GM18502 (cell line): Measurements from ENCODE around the gene HRH2.

ENCODE experiments used
- ATAC-seq: cut with Tn5 transposase; IDR thresholded peaks from one replicate; pipeline ENCODE4 v1.9.1; 2021; ENCODE audit warnings: mild to moderate bottlenecking; ENCODE audit not compliant: unreplicated experiment, poor library complexity

Gene HRH2

GRCh38 chr5:175731756-175732465 lies 74.0 kb downstream of the HRH2 start:
- ATAC-seq = no peak

DNA sequence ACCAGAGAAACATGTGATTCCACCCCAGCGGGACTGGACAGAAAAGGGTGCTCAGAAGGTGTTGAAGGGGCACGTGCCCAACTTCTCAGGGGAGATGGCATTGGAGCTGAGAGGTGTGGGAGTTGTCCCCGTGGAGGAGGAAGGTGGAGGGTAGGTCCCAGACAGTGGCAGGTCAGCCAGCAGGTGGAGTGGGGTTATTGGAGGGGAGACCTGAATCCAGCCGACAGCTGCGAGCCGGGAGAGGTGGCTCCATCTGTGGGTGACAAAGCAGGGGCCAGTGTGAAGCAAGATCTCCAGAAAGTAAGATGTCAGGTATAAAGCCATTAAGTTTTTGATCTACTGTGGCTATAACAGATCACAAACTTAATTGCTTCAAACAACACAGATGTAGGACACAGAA lies 75.1 kb downstream of the HRH2 start:
- ATAC-seq = no peak

DNA sequence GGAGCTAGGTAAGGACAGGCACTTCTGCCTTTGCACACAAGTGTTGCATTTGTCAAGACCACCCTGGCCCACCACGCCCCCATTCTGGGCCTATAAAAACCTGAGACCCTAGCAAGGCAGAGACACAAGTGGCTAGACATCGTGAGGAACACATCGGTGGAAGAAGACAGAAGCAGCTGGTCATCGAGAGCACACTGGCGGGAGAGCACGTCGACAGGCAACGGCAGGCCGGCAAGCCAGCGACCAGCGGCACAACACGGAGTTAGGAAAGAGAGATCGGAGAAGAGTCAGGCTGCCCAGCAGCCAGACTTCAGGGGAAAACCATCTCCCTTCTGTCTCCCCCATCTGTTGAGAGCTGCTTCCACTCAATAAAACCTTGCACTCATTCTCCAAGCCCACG lies 76.1 kb downstream of the HRH2 start:
- no peak for ATAC-seq

- no peak for ATAC-seq
These were observed 76.6 kb downstream of the HRH2 start for GRCh38 chr5:175734501-175734900.

DNA sequence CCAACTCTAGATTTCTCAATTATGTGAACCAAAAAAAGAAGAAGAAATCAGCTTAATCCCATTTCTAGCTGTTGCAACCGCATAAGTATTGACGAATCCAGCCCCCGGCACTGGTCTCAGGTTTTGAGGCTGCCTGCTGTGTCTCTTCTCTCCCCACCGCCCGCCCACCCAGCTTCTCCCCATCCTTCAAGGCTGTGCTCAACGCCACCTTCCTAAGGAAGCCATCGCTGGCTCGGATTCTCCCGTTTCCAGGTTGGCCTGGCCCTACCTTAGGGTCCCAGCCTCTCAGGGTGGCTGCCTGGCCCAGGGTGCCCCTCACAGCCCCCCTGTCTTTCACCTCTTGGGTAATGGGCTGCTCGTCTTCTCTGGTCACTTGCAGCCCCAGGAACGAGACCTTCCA lies 77.8 kb downstream of the HRH2 start:
- no peak for ATAC-seq

DNA sequence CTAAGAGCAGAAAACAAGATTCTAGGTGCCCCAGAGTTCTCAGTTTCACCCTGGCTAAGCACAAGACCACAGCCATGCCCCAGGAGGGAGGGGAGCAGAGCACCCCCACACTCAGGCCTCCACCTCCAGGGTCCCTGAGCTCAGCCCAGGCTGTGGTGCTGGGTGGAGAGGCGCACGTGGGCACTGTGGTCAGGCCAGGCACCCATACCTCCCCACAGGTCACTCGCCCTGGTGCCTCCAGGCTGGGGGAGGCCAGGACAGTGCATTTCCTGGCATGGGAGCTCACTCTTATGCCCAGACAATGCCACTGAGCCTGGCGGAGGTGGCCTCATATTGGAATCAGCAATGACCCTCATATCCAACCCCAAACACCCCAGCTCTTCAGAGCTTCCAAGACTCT lies 78.8 kb downstream of the HRH2 start:
- no peak for ATAC-seq

GRCh38 chr5:175737481-175737880 lies 79.6 kb downstream of the HRH2 start:
- ATAC-seq = no peak

GRCh38 chr5:175738126-175738525 lies 80.3 kb downstream of the HRH2 start:
- ATAC-seq = no peak

- ATAC-seq = no peak
These were observed 80.8 kb downstream of the HRH2 start for GRCh38 chr5:175738602-175739133.

DNA sequence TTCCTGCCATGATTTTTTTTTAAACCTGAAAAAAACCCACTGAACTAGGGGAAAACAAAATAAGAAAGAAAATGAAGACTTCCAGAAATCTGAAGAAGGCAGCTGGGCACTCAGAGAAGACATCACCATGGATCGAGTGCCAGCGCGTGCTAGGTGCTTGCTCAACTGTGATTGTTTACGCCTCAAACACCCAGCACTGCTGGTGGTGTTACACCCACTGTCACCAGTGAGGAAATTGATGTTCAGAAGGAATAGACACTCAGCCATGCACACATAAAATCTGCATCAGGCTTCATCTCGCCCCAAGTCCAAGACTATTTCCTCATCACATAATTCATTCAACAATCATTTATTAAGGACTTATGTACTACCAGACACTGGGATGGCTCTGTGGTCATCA lies 82.1 kb downstream of the HRH2 start:
- no peak for ATAC-seq

DNA sequence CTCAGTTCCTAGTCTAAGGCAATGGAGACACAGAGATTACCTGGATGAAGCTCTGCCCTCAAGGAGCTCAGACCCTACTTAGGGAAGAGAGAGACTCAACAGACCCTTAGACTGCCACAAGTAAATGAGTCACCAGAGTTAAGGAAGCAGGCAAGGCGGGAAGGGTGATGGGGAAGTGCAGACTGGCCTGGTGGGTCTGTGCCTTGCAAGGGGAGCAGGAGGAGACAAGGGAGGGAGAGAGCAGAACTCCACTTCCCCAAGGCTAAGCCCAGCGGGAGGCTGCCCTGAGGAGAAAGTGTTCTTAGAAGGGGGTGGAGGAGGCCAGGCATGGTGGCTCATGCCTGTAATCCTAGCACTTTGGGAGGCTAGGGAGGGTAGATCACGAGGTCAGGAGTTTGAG lies 83.7 kb downstream of the HRH2 start:
- no peak for ATAC-seq

DNA sequence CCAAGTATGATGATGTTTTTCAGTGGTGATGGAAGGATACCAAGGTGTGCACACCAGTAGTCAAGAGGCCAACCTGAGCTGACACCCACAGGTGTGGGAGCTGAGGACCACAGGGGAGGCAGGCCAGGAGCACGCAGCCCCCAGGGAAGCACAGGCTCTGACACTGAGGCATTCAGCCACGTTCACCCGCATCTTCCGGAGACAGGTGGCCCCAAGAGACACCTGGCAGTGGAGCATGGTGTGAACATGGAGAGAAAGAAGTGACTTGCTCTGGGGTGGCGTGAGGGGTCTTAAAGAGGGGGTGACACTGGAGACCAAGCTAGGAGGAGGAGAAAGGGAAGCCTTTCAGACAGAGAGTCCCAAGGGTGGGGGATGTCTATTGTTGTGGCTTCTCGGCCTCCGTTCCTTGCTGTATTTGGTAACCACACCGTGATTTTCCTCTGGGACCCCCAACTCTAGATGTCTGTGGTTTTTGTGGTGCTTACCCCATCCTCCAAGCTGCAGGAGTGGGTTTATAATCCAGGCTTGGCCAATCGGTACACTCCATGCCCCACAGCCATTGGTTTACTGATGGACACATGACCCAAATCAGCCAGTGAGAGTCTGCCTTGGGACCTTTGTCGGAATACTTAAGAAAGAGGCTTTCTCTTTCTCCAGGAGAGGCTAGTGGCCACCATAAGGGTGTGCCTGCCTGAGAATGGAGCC lies 84.6 kb downstream of the HRH2 start:
- no peak for ATAC-seq

DNA sequence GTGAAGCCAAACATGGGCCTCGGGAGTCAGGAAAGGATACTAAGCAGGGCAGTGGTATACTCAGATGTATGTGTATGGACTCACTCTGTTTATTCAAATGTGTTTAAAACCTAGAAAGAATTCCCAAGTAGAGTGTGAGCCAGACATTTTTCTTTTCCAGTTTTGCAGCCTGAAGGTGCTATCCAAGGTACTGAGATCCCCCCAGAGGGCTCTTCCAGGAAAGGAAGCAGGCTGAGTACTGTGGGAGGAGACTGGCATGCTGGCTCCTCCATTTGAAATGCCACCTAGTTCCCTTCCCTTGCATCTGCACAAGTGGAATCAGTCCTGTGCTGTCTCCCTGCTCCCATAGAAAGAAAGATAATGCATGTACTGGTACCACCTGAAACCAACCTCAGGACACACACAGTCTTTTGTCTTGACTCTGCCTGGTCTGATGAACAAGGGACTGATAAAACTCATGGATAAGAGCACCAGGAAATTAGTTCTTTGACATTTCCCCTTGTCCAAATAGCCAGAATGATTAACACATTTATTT lies 85.9 kb downstream of the HRH2 start:
- ATAC-seq = no peak

- ATAC-seq = no peak
These were observed 87.3 kb downstream of the HRH2 start for GRCh38 chr5:175745210-175745609.

DNA sequence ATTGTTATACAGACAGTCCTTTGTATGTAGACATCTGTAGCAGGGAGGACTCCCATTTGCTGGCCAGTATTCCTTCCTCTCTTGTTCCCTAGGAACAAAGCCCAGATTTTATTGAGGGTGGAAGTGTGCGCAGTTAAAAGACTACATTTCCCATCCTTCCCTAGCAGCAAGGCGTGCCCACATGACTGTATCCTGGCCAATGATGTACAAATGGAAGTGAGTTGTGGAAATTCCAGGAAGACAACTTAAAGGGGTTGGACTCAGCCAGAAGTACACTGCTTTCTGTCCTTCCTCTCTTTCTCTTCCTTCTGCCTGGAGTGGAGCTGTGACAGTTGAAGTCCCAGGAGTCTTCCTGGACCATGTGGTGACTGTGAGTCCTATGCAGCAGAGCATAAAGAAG lies 89.0 kb downstream of the HRH2 start:
- ATAC-seq = no peak

GRCh38 chr5:175747539-175748060 lies 89.7 kb downstream of the HRH2 start:
- ATAC-seq = no peak

DNA sequence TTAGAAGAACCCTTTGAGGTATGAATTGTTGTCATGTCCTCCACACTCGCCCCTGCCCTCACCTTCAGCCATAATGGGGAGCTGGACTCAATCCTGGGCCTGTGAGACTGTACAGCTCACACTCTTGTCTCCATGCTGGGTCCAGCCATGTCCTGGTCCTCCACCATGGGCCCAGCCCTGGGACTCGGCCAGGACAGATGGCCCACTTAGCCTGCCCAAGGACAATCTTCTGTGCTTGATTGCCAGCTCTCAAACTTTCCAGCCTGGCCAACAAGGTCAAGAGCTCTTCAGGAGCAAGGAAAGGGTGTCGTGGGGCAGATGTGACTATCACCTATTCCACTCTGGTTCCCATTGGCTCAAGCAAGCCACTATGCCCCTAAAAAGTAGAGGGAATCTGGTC lies 90.8 kb downstream of the HRH2 start:
- no peak for ATAC-seq

GRCh38 chr5:175749591-175749990 lies 91.7 kb downstream of the HRH2 start:
- ATAC-seq = no peak

DNA sequence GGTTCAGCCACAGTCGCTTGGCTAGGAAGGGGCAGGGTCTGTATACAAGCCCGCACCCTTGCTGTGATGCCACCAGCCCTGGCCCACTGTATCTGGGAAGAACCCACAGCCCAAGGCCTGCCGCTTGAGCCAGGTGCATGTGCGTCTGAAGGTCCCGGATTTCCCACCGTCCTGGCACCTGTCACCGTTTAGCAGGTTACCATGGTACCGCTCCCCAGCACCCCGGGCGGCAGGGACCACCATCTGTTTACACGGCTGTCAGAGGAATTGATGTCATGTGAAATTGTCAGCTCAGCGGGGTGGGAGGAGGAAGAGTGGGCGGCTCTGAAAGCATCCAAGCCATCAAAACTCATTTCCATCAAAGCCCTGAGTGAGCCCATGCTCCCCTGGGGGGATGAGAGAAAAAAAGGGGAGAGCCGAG lies 92.7 kb downstream of the HRH2 start:
- ATAC-seq = no peak

GRCh38 chr5:175751369-175751768 lies 93.5 kb downstream of the HRH2 start:
- ATAC-seq = no peak

DNA sequence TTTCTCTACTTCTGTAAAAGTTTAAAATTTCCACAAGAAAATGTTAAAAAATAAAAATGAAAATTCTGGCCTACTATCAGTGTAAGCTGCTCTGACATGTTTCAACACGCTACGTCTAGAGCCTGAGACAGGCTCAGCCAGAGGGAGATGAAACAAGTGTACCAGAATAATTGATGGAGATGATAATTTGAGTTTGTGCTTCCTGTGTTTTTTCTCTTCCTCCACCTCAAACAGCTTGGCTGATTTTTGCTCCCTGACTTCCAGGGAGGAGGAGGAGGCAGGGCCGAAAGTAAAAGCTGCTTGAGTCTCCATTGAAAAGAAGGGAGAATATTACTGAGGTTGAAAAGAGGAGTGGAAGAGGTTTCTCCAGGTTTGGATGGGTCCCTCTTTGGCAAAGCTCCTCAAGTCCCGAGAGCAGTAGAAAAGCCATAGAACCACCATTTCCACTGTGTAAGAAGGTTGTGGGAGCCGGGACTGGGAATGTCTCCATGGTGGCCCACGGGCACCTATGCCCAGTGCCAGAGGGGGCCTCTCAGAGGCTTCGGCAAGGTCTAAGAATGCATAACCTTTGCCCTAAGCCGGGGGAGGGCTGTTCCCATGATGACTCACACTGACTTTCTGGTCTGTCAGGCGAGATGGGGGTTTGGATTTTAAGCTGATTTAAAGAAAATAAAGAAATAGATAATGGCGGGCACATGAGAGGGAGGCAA lies 95.1 kb downstream of the HRH2 start:
- no peak for ATAC-seq
